Neural cell (in vitro differentiated cells): Measurements from ENCODE around the gene ANP32E. TPM values are rescaled to one million over a fixed set of nuclear protein-coding genes. Genes with fewer than 3 reads are reported as not detected.

Experiments used
- H2AFZ ChIP-seq: fragments of 200-600, 300-800 bp; sonication (generic), shearing (Covaris generic); 2 replicates; pipeline ENCODE4 v1.6.0; 2014; ENCODE audit warnings: low read depth, mild to moderate bottlenecking, antibody characterized with exemption, low read length, moderate library complexity
- H3F3A ChIP-seq: fragments of 200-600 bp; shearing (Covaris generic); 2 replicates; pipeline ENCODE4 v1.6.1; 2016; ENCODE audit warnings: mild to moderate bottlenecking, moderate library complexity, mixed read lengths, antibody characterized with exemption, low read length; ENCODE audit not compliant: insufficient read depth, poor library complexity, severe bottlenecking
- H3K27ac ChIP-seq: fragments of 200-600, 300-800 bp; sonication (generic), shearing (Covaris generic); 2 replicates; pipeline ENCODE4 v1.5.1; 2014; ENCODE audit warnings: mild to moderate bottlenecking, low read length, moderate library complexity
- H3K27me3 ChIP-seq: fragments of 300-800, 200-600 bp; sonication (generic), shearing (Covaris generic); 2 replicates; pipeline ENCODE4 v1.6.0; 2014; ENCODE audit warnings: mild to moderate bottlenecking, low read depth, low read length, moderate library complexity; ENCODE audit not compliant: insufficient read depth
- H3K36me3 ChIP-seq: fragments of 300-800, 200-600 bp; sonication (generic), shearing (Covaris generic); 2 replicates; pipeline ENCODE4 v1.5.1; 2014; ENCODE audit warnings: mild to moderate bottlenecking, antibody characterized with exemption, low read length, moderate library complexity; ENCODE audit not compliant: insufficient read depth
- H3K4me2 ChIP-seq: fragments of 300-800, 200-600 bp; sonication (generic), shearing (Covaris generic); 2 replicates; pipeline ENCODE4 v1.6.0; 2014; ENCODE audit warnings: mild to moderate bottlenecking, low read length
- H3K4me3 ChIP-seq: fragments of 300-800, 200-600 bp; sonication (generic), shearing (Covaris generic); 2 replicates; pipeline ENCODE4 v1.5.1; 2014; ENCODE audit warnings: mild to moderate bottlenecking, low read length, moderate library complexity
- H3K79me2 ChIP-seq: fragments of 200-600 bp; shearing (Covaris generic); replicated peaks from 2 replicates; pipeline ENCODE4 v1.6.0; 2014; ENCODE audit warnings: mild to moderate bottlenecking, low read length, moderate library complexity; ENCODE audit not compliant: insufficient read depth
- H3K9ac ChIP-seq: fragments of 300-800, 200-600 bp; sonication (generic), shearing (Covaris generic); 2 replicates; pipeline ENCODE4 v1.6.1; 2016; ENCODE audit warnings: mild to moderate bottlenecking, low read length, mixed read lengths
- H3K9me2 ChIP-seq: fragments of 200-600 bp; shearing (Covaris generic); 2 replicates; pipeline ENCODE4 v1.6.1; 2016; ENCODE audit warnings: mild to moderate bottlenecking, low read length, mixed read lengths; ENCODE audit not compliant: insufficient read depth
- H3K9me3 ChIP-seq: fragments of 200-600, 300-800 bp; sonication (generic), shearing (Covaris generic); 2 replicates; pipeline ENCODE4 v1.6.1; 2016; ENCODE audit warnings: mild to moderate bottlenecking, mixed run types, low read length, moderate library complexity, mixed read lengths
- H4K20me1 ChIP-seq: fragments of 200-600 bp; shearing (Covaris generic); 2 replicates; pipeline ENCODE4 v1.6.1; 2016; ENCODE audit warnings: mild to moderate bottlenecking, mixed run types; ENCODE audit not compliant: insufficient read depth
- EP300 ChIP-seq: fragments of 450-650 bp; conservative IDR thresholded peaks from 2 replicates; pipeline ENCODE4 v1.6.1; 2014; ENCODE audit warnings: antibody characterized with exemption, mild to moderate bottlenecking, moderate library complexity; ENCODE audit not compliant: poor library complexity, severe bottlenecking
- EZH2 ChIP-seq: fragments of 200-600, 300-800 bp; shearing (Covaris generic), sonication (generic); IDR thresholded peaks from 2 replicates; pipeline ENCODE4 v1.6.1; 2014; ENCODE audit warnings: antibody characterized with exemption, low read length, borderline replicate concordance, mild to moderate bottlenecking; ENCODE audit not compliant: insufficient read depth, poor library complexity, severe bottlenecking
- MXI1 ChIP-seq: fragments of 450-650 bp; conservative IDR thresholded peaks from 2 replicates; pipeline ENCODE4 v1.6.1; 2014; ENCODE audit warnings: antibody characterized with exemption, mild to moderate bottlenecking; ENCODE audit not compliant: poor library complexity, severe bottlenecking
- POLR2AphosphoS5 ChIP-seq: IDR thresholded peaks from 2 replicates; pipeline ENCODE4 v1.6.1; 2012
- RAD21 ChIP-seq: fragments of 450-650 bp; conservative IDR thresholded peaks from 2 replicates; pipeline ENCODE4 v1.6.1; 2014; ENCODE audit warnings: antibody characterized with exemption, mild to moderate bottlenecking, moderate library complexity
- REST ChIP-seq: IDR thresholded peaks from 2 replicates; pipeline ENCODE4 v1.6.1; 2012; ENCODE audit warnings: borderline replicate concordance
- SMC3 ChIP-seq: fragments of 450-650 bp; conservative IDR thresholded peaks from 2 replicates; pipeline ENCODE4 v1.6.1; 2014; ENCODE audit warnings: antibody characterized with exemption, mild to moderate bottlenecking, moderate library complexity; ENCODE audit not compliant: poor library complexity
- TAF1 ChIP-seq: IDR thresholded peaks from 2 replicates; pipeline ENCODE4 v1.6.1; 2012; ENCODE audit warnings: low read depth
- polyA plus RNA-seq: library from polyadenylated mRNA; depleted of rRNA; stranded (reverse); fragments of >200 nt; gene quantifications from 2 replicates; pipeline ENCODE4 v1.2.3, GENCODE V29; 2014
- TF ChIP-seq, protein P1 (sequence below): fragments of 450-650 bp; IDR thresholded peaks from 2 replicates; pipeline ENCODE4 v1.5.1; 2014; ENCODE audit warnings: antibody characterized with exemption, mild to moderate bottlenecking, moderate library complexity; ENCODE audit not compliant: poor library complexity, severe bottlenecking

The ANP32E gene
- polyA plus RNA-seq, 1 donor from 2014 or later, result 17.9 TPM

- no peaks in the 10 kb centered on the region for H4K20me1 ChIP-seq
- H3F3A ChIP-seq, result no peaks in the 10 kb centered on the region
- peak overlapping the region; percentile 85 for H3K27ac ChIP-seq
- peak overlapping the region; percentile 84 for H3K4me2 ChIP-seq
- H3K9me2 ChIP-seq, result no peaks in the 10 kb centered on the region
- H3K36me3 ChIP-seq, result no peaks in the 10 kb centered on the region
- no peaks in the 10 kb centered on the region for H3K9me3 ChIP-seq
- no peaks in the 10 kb centered on the region for H3K27me3 ChIP-seq
- peak overlapping the region; percentile 99 for H3K4me3 ChIP-seq
- peaks cover 19% of the 10 kb centered on the region for H3K79me2 ChIP-seq
- peak overlapping the region; percentile 82 for H2AFZ ChIP-seq
- H3K9ac ChIP-seq, result peak overlapping the region; percentile 97
- TF ChIP-seq EP300 (no peak), POLR2AphosphoS5 (no peak), EZH2 (no peak), MXI1 (no peak), REST (no peak), TAF1 (no peak), SMC3 (no peak), RAD21 (no peak)
- TF ChIP-seq, protein P1, sequence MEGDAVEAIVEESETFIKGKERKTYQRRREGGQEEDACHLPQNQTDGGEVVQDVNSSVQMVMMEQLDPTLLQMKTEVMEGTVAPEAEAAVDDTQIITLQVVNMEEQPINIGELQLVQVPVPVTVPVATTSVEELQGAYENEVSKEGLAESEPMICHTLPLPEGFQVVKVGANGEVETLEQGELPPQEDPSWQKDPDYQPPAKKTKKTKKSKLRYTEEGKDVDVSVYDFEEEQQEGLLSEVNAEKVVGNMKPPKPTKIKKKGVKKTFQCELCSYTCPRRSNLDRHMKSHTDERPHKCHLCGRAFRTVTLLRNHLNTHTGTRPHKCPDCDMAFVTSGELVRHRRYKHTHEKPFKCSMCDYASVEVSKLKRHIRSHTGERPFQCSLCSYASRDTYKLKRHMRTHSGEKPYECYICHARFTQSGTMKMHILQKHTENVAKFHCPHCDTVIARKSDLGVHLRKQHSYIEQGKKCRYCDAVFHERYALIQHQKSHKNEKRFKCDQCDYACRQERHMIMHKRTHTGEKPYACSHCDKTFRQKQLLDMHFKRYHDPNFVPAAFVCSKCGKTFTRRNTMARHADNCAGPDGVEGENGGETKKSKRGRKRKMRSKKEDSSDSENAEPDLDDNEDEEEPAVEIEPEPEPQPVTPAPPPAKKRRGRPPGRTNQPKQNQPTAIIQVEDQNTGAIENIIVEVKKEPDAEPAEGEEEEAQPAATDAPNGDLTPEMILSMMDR, result no peak
These were observed 32.4 kb upstream of the ANP32E start for GRCh38 chr1:150268340-150268704.

DNA sequence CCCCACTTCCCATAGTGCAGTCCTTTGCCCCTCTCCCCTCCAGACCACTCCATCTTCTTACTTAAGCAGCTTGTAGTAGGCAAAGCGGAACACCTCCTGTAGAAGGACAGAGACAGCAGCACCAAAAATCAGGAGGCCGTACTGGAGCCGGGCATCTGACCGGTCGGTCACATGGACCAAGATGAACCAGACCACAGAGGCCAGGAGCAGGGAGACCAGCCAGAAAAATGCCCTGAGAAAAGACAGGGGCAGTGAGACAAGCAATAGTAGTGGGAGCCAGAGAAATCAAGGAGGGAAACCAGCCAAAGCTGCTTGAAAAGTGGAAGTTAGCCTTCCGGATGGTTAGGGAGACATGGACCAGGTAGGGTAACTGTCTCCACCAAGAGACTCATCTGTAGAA, 32.0 kb upstream of the ANP32E start:
- Histone ChIP-seq H3K79me2 (peaks cover 19% of the 10 kb centered on the region), H3F3A (no peaks in the 10 kb centered on the region), H3K27ac (peak overlapping the region; percentile 85), H3K4me3 (peak overlapping the region; percentile 99), H3K4me2 (peak overlapping the region; percentile 84), H4K20me1 (no peaks in the 10 kb centered on the region), H3K36me3 (no peaks in the 10 kb centered on the region), H3K9me2 (no peaks in the 10 kb centered on the region), H3K9ac (peak overlapping the region; percentile 97), H3K9me3 (no peaks in the 10 kb centered on the region), H2AFZ (no peak overlapping the region), H3K27me3 (no peaks in the 10 kb centered on the region)
- TF ChIP-seq, protein P1, result no peak
- TF ChIP-seq EZH2 (no peak), MXI1 (no peak), EP300 (no peak), RAD21 (no peak), REST (no peak), POLR2AphosphoS5 (no peak), SMC3 (no peak), TAF1 (no peak)
